GM13977 (cell line): Measurements from ENCODE around the gene MLST8.
"Not testable (repeated sequence)": the region's sequence is repeated elsewhere in the genome, so short reads cannot be mapped to it uniquely, and the experiment has no call there.

ENCODE experiments used
- DNase-seq: peaks from one replicate; pipeline ENCODE4 v3.0.0; 2012; ENCODE audit warnings: low spot score
- CTCF ChIP-seq: IDR thresholded peaks from 2 replicates; pipeline ENCODE4 v1.5.1; 2012; ENCODE audit warnings: mild to moderate bottlenecking, control low read depth; ENCODE audit not compliant: insufficient read depth; ENCODE audit errors: extremely low read depth, missing control alignments
- in situ Hi-C: fragments of 300-500 bp; cut with MboI; formaldehyde crosslinking; loops from one replicate; pipeline ENCODE4 v1.12.0; 2022; ENCODE audit warnings: low sequenced_read_pairs, low pct_unique_long_range_greater_than_20kb, mixed read lengths, inconsistent platforms; ENCODE audit not compliant: unreplicated experiment

Gene MLST8

DNA sequence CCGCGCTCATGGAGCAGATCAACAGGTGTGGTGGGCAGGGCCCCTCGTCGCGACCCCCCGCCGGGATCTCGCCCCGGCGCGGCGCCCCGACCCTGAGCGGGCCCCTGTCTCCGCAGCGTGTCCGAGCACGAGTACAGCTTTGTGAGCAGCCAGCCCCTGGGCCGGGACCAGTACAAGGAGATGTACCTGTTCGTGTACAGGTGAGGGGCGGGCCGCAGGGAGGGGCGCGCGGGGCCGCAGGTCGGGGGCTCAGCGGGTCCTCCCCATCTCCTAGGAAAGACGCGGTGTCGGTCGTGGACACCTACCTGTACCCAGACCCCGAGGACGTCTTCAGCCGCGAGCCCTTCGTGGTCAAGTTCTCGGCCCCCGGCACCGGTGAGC, 31.8 kb downstream of the MLST8 start:
- no peak for TF ChIP-seq CTCF
- in situ Hi-C loops = no loop called here

GRCh38 chr16:2237493-2238149, 32.4 kb downstream of the MLST8 start:
- no peak for TF ChIP-seq CTCF
- no peak for DNase-seq
- in situ Hi-C loops = no loop called here

More for the DNA sequence above, 31.8 kb downstream of the MLST8 start:
- DNase-seq = no peak

- in situ Hi-C loops = no loop called here
- DNase-seq = no peak
- no peak for TF ChIP-seq CTCF
These were observed 33.0 kb downstream of the MLST8 start for GRCh38 chr16:2238150-2238837.

- TF ChIP-seq CTCF = no peak
- no peak for DNase-seq
- in situ Hi-C loops = no loop called here
These were observed 33.8 kb downstream of the MLST8 start for GRCh38 chr16:2238838-2239675.

- in situ Hi-C loops, DNase-seq: not testable (repeated sequence)
These were observed 35.1 kb downstream of the MLST8 start for GRCh38 chr16:2240331-2240730.

DNA sequence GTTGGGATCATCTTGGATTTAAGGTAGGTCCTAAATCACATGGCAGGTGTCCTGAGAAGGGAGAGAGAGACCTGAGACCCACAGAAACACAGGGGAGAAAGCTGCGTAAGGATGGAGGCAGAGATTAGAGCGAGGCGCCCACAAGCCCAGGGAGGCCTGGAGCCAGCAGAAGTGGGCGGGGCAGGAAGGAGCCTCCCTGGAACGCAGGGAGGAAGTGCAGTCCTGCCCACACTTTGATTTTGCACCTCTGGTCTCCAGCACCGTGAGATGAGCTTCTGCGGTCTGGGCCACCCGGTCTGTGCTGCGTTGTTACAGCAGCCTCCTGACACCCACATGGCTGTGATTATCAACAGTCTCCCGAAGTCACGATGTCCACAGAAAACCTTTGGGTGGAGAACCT, 37.3 kb downstream of the MLST8 start:
- DNase-seq = no peak
- no peak for TF ChIP-seq CTCF
- in situ Hi-C loops = no loop called here
